LNCAP (cell line): ENCODE data around the gene TMA7.

Experiments
- CTCF ChIP-seq: fragments of 450-650 bp; IDR thresholded peaks from 2 replicates; pipeline ENCODE4 v1.5.1; 2017; ENCODE audit warnings: mild to moderate bottlenecking

Gene TMA7

GRCh38 chr3:48456456-48456855 is 16.4 kb downstream of the TMA7 start:
- no peak for TF ChIP-seq CTCF

- TF ChIP-seq CTCF = no peak
These were observed 19.3 kb downstream of the TMA7 start for GRCh38 chr3:48459331-48459730.

- no peak for TF ChIP-seq CTCF
These were observed 19.9 kb downstream of the TMA7 start for GRCh38 chr3:48459773-48460516.

- TF ChIP-seq CTCF = no peak
These were observed 20.5 kb downstream of the TMA7 start for GRCh38 chr3:48460517-48460902.

GRCh38 chr3:48463703-48464102 is 23.6 kb downstream of the TMA7 start:
- TF ChIP-seq CTCF = no peak

GRCh38 chr3:48464713-48465221 is 24.7 kb downstream of the TMA7 start:
- TF ChIP-seq CTCF = no peak

- peak; percentile 86; the same call in 1 of the 2 replicates for TF ChIP-seq CTCF
These were observed 25.1 kb downstream of the TMA7 start for GRCh38 chr3:48465237-48465530.
